ENCODE results near the gene DOCK2.

The DOCK2 gene

GRCh38 chr5:169828385-169828784, 191.3 kb downstream of the DOCK2 start:
- no peak for TF ChIP-seq POLR2AphosphoS5 (IDR thresholded peaks at IDR 0.05; ENCODE audit: low read depth, low read length)
- no peak for TF ChIP-seq TAF1 (IDR thresholded peaks at IDR 0.05; ENCODE audit: borderline replicate concordance, insufficient read depth, low read length)
- TF ChIP-seq, protein P1, sequence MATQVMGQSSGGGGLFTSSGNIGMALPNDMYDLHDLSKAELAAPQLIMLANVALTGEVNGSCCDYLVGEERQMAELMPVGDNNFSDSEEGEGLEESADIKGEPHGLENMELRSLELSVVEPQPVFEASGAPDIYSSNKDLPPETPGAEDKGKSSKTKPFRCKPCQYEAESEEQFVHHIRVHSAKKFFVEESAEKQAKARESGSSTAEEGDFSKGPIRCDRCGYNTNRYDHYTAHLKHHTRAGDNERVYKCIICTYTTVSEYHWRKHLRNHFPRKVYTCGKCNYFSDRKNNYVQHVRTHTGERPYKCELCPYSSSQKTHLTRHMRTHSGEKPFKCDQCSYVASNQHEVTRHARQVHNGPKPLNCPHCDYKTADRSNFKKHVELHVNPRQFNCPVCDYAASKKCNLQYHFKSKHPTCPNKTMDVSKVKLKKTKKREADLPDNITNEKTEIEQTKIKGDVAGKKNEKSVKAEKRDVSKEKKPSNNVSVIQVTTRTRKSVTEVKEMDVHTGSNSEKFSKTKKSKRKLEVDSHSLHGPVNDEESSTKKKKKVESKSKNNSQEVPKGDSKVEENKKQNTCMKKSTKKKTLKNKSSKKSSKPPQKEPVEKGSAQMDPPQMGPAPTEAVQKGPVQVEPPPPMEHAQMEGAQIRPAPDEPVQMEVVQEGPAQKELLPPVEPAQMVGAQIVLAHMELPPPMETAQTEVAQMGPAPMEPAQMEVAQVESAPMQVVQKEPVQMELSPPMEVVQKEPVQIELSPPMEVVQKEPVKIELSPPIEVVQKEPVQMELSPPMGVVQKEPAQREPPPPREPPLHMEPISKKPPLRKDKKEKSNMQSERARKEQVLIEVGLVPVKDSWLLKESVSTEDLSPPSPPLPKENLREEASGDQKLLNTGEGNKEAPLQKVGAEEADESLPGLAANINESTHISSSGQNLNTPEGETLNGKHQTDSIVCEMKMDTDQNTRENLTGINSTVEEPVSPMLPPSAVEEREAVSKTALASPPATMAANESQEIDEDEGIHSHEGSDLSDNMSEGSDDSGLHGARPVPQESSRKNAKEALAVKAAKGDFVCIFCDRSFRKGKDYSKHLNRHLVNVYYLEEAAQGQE (IDR thresholded peaks at IDR 0.05; ENCODE audit: insufficient read depth in 1 of 2, low read depth in 2 of 2, low read length in 2 of 2) = no peak
- TF ChIP-seq SIN3A (IDR thresholded peaks at IDR 0.05; ENCODE audit: borderline replicate concordance, insufficient read depth, low read length) = no peak
- no peak for TF ChIP-seq FOXP2 (optimal IDR thresholded peaks at IDR 0.05; ENCODE audit: borderline replicate concordance, extremely low read depth, extremely low read length, insufficient read depth)

DNA sequence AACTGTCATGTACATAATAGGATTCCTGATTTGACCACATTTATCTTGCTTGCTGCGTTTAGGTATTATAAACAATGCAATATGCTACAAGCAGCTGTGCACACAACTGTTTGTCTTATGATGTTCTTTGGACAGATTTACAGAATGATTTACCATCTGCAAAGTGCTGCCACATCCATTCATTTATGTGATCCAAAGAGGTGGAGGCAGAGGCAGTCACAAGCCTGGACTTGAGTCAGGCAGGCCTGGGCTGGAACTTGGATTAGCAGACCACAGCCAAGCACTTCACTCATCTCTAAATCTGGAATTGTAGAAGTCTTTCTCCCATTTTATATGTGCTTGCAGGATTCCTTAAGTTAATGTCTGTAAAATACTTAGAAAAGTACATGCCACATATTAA, 194.3 kb downstream of the DOCK2 start:
- TF ChIP-seq SIN3A (IDR thresholded peaks at IDR 0.05; ENCODE audit: borderline replicate concordance, insufficient read depth, low read length) (no peak), FOXP2 (optimal IDR thresholded peaks at IDR 0.05; ENCODE audit: borderline replicate concordance, extremely low read depth, extremely low read length, insufficient read depth) (no peak), TAF1 (IDR thresholded peaks at IDR 0.05; ENCODE audit: borderline replicate concordance, insufficient read depth, low read length) (no peak), POLR2AphosphoS5 (IDR thresholded peaks at IDR 0.05; ENCODE audit: low read depth, low read length) (no peak)
- TF ChIP-seq, protein P1 (IDR thresholded peaks at IDR 0.05; ENCODE audit: insufficient read depth in 1 of 2, low read depth in 2 of 2, low read length in 2 of 2) = no peak

DNA sequence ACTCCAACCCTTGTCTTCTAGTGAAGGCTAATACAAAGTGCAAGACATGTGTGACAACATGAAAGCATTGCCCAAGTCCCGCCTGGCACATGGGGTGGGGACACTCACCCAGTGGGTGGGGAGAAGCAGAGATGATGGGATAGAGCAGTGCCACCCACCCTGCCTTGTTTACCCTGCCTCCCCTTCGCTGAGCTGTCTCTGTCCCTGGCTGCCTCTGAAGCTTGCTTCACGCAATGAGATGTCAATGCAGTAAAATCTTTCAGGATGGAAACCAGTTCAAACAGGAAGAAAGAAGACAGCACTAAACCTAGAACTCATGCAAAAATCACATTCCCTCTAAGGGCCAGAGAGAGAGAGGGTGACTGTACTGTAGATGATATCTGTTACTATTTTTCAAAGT, 195.2 kb downstream of the DOCK2 start:
- TF ChIP-seq, protein P1 (IDR thresholded peaks at IDR 0.05; ENCODE audit: insufficient read depth in 1 of 2, low read depth in 2 of 2, low read length in 2 of 2) = no peak
- no peak for TF ChIP-seq SIN3A (IDR thresholded peaks at IDR 0.05; ENCODE audit: borderline replicate concordance, insufficient read depth, low read length)
- TF ChIP-seq POLR2AphosphoS5 (IDR thresholded peaks at IDR 0.05; ENCODE audit: low read depth, low read length) = no peak
- TF ChIP-seq TAF1 (IDR thresholded peaks at IDR 0.05; ENCODE audit: borderline replicate concordance, insufficient read depth, low read length) = no peak
- TF ChIP-seq FOXP2 (optimal IDR thresholded peaks at IDR 0.05; ENCODE audit: borderline replicate concordance, extremely low read depth, extremely low read length, insufficient read depth) = no peak

GRCh38 chr5:169832845-169833244, 195.8 kb downstream of the DOCK2 start:
- TF ChIP-seq TAF1 (IDR thresholded peaks at IDR 0.05; ENCODE audit: borderline replicate concordance, insufficient read depth, low read length) (no peak), SIN3A (IDR thresholded peaks at IDR 0.05; ENCODE audit: borderline replicate concordance, insufficient read depth, low read length) (no peak), FOXP2 (optimal IDR thresholded peaks at IDR 0.05; ENCODE audit: borderline replicate concordance, extremely low read depth, extremely low read length, insufficient read depth) (no peak), POLR2AphosphoS5 (IDR thresholded peaks at IDR 0.05; ENCODE audit: low read depth, low read length) (no peak)
- TF ChIP-seq, protein P1 (IDR thresholded peaks at IDR 0.05; ENCODE audit: insufficient read depth in 1 of 2, low read depth in 2 of 2, low read length in 2 of 2) = no peak
